Spleen (tissue), 11 donors: ENCODE results near the gene FBXO22. TPM values are rescaled to one million over a fixed set of nuclear protein-coding genes. Genes with fewer than 3 reads are reported as not detected.

Source experiments
- DNase-seq: peaks from one replicate; pipeline ENCODE4 v3.0.0-alpha.2; 2020
- H3K27ac ChIP-seq, 8 donors: fragments of 200-600 bp; sonication (generic) in 7 of 8; 1 replicate in 4 of 8; 2 replicates in 4 of 8; pipeline versions ENCODE4 v1.5.0 to v1.8.0; 2016 to 2021; ENCODE audit warnings: inconsistent platforms in 4 of 8, mild to moderate bottlenecking in 4 of 8, moderate library complexity in 1 of 8
- H3K27me3 ChIP-seq, 7 donors: fragments of 200-600 bp; sonication (generic) in 6 of 7; replicated peaks in 1 of 7; 1 replicate in 4 of 7; 2 replicates in 3 of 7; pipeline versions ENCODE4 v1.5.0 to v1.8.0; 2016 to 2021; ENCODE audit warnings: inconsistent platforms in 3 of 7, mild to moderate bottlenecking in 1 of 7
- H3K36me3 ChIP-seq, 6 donors: fragments of 200-600 bp; sonication (generic) in 5 of 6; 1 replicate in 4 of 6; 2 replicates in 2 of 6; pipeline versions ENCODE4 v1.5.0 to v1.8.0; 2016 to 2021; ENCODE audit warnings: inconsistent platforms in 2 of 6
- H3K4me1 ChIP-seq, 6 donors: fragments of 200-600 bp; sonication (generic) in 5 of 6; 1 replicate in 3 of 6; 2 replicates in 3 of 6; pipeline versions ENCODE4 v1.5.0 to v1.8.0; 2016 to 2021; ENCODE audit warnings: inconsistent platforms in 3 of 6
- H3K4me3 ChIP-seq, 8 donors: fragments of 200-600 bp; sonication (generic) in 7 of 8; 1 replicate in 4 of 8; 2 replicates in 4 of 8; pipeline versions ENCODE4 v1.5.0 to v1.8.0; 2016 to 2021; ENCODE audit warnings: inconsistent platforms in 4 of 8, mild to moderate bottlenecking in 4 of 8, moderate library complexity in 2 of 8
- H3K9me3 ChIP-seq, 8 donors: fragments of 200-600 bp; sonication (generic) in 7 of 8; 1 replicate in 4 of 8; 2 replicates in 4 of 8; pipeline versions ENCODE4 v1.5.0 to v1.8.0; 2016 to 2021; ENCODE audit warnings: inconsistent platforms in 4 of 8
- POLR2A ChIP-seq, 3 donors: fragments of 450-650 bp; IDR thresholded peaks; one replicate each; pipeline ENCODE4 v1.5.1; 2017; ENCODE audit warnings: antibody characterized with exemption in 3 of 3, mild to moderate bottlenecking in 1 of 3
- POLR2AphosphoS5 ChIP-seq, 3 donors: sonication (generic); formaldehyde crosslinking; IDR thresholded peaks; one replicate each; pipeline ENCODE4 v1.5.1; 2017; ENCODE audit warnings: antibody characterized with exemption in 3 of 3
- WGBS, 5 donors: extraction: QIAGEN DNeasy Blood & Tissue Kit in 3 of 5; methylation state at CpG; one replicate each; pipeline versions ENCODE4 v1.1.5 to v1.1.7; 2013 to 2018; 5-methylcytosine and 5-hydroxymethylcytosine counted together
- intact Hi-C: fragments of 100-400 bp; cut with DNase I; formaldehyde crosslinking; loops from one replicate; pipeline ENCODE4 v1.15.0; 2023; ENCODE audit warnings: low total_unique reads
- polyA plus RNA-seq, 3 donors: library from polyadenylated mRNA; stranded (reverse); fragments of 200-250 nt; gene quantifications; one replicate each; pipeline ENCODE4 v1.2.1, GENCODE V29; 2013
- total RNA-seq, 7 donors: library from RNA; depleted of rRNA in 3 of 7; stranded (reverse); fragments of >200 nt in 3 of 7; fragmentation: NEBNext Ultra II Directional in 4 of 7; extraction: Animal tissue kit (Norgen Biotek cat#: 25700) in 4 of 7; gene quantifications; one replicate each; pipeline versions ENCODE4 v1.1.0 to v1.2.1, GENCODE V29; 2016 to 2021
- TF ChIP-seq, protein P1 (sequence below), 11 experiments: fragments of 200-600 bp in 7 of 11; fragments of 450-650 bp in 4 of 11; sonication (generic) in 4 of 11; IDR thresholded peaks in 8 of 11; conservative IDR thresholded peaks in 3 of 11; 1 replicate in 7 of 11; 2 replicates in 4 of 11; pipeline versions ENCODE4 v1.4.0 to v1.8.0; 2016 to 2021; ENCODE audit warnings: antibody characterized with exemption in 11 of 11, inconsistent platforms in 4 of 11, mild to moderate bottlenecking in 1 of 11
- donor health status: healthy with polysubstance abuse.
- donor health status: DM: no; HTN: no; CAD: no; lungs with moderate emphysema.
- donor health status: DM: no; HTN: no; CAD: no.
- donor health status: Bipolar disorder and iron deficiency.
- donor health status: healthy.
- donor health status: DM: no; HTN: no; CAD: no.
- donor health status: DM: yes; HTN: yes; CAD: no.

Gene FBXO22
- total and polyA plus RNA-seq, 10 donors: 4.9 to 24.9 (median 20.7) TPM

DNA sequence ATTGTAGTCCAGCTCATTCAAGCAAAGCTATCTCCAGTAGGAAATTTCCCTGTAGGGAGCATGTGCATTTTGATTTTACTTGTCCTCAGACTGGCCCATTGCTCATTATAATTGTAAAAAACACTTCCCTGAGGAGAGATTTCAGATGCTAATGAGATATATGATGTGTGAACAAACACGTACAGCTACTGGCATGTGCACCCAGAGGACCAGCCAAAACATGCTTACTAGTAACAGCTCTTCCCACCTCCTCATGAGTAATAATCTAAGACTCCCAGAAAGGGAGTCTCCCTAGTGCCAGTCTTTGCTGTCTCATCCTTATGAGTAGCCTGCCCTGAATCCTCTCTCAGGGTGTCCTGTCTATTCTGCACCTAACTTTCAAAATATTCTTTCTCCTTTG, 43.4 kb downstream of the FBXO22 start:
- WGBS, 5 donors: 67 to 77% (median 73%) methylated on average over 1 of the region's 1 CpG
- DNase-seq: no peak
- Histone ChIP-seq H3K4me3 (no peak overlapping the region), H3K9me3 (no peaks in the 10 kb centered on the region), H3K4me1 (no peaks in the 10 kb centered on the region), H3K36me3 (no peaks in the 10 kb centered on the region), H3K27me3 (peaks cover 0 to 20% (median 0%) of the 10 kb centered on the region in 7 donors), H3K27ac (no peak overlapping the region)
- TF ChIP-seq, protein P1, sequence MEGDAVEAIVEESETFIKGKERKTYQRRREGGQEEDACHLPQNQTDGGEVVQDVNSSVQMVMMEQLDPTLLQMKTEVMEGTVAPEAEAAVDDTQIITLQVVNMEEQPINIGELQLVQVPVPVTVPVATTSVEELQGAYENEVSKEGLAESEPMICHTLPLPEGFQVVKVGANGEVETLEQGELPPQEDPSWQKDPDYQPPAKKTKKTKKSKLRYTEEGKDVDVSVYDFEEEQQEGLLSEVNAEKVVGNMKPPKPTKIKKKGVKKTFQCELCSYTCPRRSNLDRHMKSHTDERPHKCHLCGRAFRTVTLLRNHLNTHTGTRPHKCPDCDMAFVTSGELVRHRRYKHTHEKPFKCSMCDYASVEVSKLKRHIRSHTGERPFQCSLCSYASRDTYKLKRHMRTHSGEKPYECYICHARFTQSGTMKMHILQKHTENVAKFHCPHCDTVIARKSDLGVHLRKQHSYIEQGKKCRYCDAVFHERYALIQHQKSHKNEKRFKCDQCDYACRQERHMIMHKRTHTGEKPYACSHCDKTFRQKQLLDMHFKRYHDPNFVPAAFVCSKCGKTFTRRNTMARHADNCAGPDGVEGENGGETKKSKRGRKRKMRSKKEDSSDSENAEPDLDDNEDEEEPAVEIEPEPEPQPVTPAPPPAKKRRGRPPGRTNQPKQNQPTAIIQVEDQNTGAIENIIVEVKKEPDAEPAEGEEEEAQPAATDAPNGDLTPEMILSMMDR (IDR thresholded peaks at IDR 0.05 in 8 of 11, conservative IDR thresholded peaks at IDR 0.05 in 3 of 11): no peak
- TF ChIP-seq POLR2AphosphoS5 (IDR thresholded peaks at IDR 0.05) (no peak), POLR2A (IDR thresholded peaks at IDR 0.05) (no peak)
- intact Hi-C loops: no loop called here

DNA sequence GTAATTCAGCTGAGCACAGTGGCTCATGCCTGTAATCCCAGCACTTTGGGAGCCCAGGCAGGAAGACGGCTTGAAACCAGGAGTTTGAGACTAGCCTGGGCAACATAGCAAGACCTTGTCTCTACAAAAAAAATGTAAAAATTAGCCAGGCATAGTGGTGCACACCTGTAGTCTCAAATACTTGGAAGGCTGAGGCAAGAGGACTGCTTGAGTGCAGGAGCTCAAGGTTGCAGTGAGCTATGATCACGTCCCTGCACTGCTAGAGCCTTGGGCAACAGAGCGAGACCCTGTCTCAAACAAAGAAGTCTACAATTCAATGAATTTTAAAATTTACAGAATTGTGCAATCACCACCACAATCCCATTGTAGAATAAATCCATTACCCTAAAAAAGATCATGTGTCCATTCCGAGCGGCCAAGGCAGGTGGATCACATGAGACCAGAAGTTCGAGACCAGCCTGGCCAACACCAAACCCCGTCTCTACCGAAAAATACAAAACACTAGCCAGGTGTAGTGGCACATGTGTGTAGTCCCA, 45.2 kb downstream of the FBXO22 start:
- H3K4me3 ChIP-seq: no peak overlapping the region
- no peaks in the 10 kb centered on the region for H3K9me3 ChIP-seq
- H3K27me3 ChIP-seq: peaks cover 0 to 20% (median 0%) of the 10 kb centered on the region in 7 donors
- H3K27ac ChIP-seq: no peak overlapping the region
- no peak for DNase-seq
- no peaks in the 10 kb centered on the region for H3K4me1 ChIP-seq
- WGBS, 5 donors: 80 to 82% (median 80%) methylated on average over 8 of the region's 8 CpGs
- no peaks in the 10 kb centered on the region for H3K36me3 ChIP-seq
- TF ChIP-seq POLR2A (IDR thresholded peaks at IDR 0.05) (no peak), POLR2AphosphoS5 (IDR thresholded peaks at IDR 0.05) (no peak)
- TF ChIP-seq, protein P1 (IDR thresholded peaks at IDR 0.05 in 8 of 11, conservative IDR thresholded peaks at IDR 0.05 in 3 of 11): no peak
- intact Hi-C loops: no loop called here

DNA sequence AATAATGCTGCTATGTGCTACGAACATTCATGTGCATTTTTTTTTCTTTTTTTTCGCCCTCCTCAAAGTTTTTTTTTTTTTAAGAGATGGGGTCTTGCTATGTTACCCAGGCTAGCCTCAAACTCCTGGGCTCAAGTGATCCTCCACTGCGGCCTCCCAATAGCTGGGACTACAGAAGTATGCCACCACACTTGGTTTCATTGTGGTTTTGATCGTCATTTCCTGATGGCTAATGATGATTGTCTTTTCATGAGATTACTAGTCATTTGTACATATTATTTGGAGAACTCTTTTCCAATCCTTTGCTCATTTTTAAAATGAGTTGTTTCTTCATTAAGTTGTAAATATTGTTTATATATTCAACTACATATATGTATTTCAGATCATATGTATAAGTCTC, 48.8 kb downstream of the FBXO22 start:
- no peaks in the 10 kb centered on the region for H3K36me3 ChIP-seq
- H3K27me3 ChIP-seq: peaks cover 0 to 15% (median 0%) of the 10 kb centered on the region in 7 donors
- H3K4me1 ChIP-seq: no peaks in the 10 kb centered on the region
- no peak overlapping the region for H3K4me3 ChIP-seq
- TF ChIP-seq POLR2AphosphoS5 (IDR thresholded peaks at IDR 0.05): no peak
- TF ChIP-seq, protein P1 (IDR thresholded peaks at IDR 0.05 in 8 of 11, conservative IDR thresholded peaks at IDR 0.05 in 3 of 11): no peak
- TF ChIP-seq POLR2A (IDR thresholded peaks at IDR 0.05): no peak
- 71 to 90% (median 79%) methylated on average over 4 of the region's 4 CpGs for WGBS, 5 donors
- intact Hi-C loops: no loop called here
- no peak for DNase-seq
- H3K27ac ChIP-seq: no peak overlapping the region
- no peaks in the 10 kb centered on the region for H3K9me3 ChIP-seq

DNA sequence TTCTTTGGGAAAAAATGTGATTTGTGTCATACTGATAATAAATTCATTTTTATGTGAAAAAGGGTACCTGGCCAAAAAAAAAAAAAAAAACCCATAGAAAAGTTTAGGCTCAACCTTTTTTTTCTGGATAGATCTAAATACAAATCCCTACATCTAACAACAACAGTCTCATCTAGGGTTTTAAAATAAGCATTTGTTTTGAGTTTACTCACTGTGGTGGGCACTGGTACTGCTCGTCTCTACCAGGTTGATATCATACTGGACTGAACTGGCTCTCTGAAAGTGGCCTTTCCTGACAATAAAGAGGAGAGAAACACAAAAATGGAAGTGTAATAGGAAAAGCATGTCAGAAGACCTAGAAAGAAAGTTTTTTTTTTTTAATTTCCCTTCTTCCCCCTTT, 52.0 kb downstream of the FBXO22 start:
- intact Hi-C loops: no loop called here
- H3K27ac ChIP-seq: no peak overlapping the region
- H3K9me3 ChIP-seq: no peaks in the 10 kb centered on the region
- no peaks in the 10 kb centered on the region for H3K36me3 ChIP-seq
- H3K4me1 ChIP-seq: no peaks in the 10 kb centered on the region
- WGBS, 5 donors: 63 to 84% (median 77%) methylated on average over 1 of the region's 1 CpG
- TF ChIP-seq POLR2A (IDR thresholded peaks at IDR 0.05) (no peak), POLR2AphosphoS5 (IDR thresholded peaks at IDR 0.05) (no peak)
- TF ChIP-seq, protein P1 (IDR thresholded peaks at IDR 0.05 in 8 of 11, conservative IDR thresholded peaks at IDR 0.05 in 3 of 11): no peak
- no peak for DNase-seq
- H3K4me3 ChIP-seq: no peak overlapping the region
- no peaks in the 10 kb centered on the region for H3K27me3 ChIP-seq
